AG04449 (cell line): ENCODE measurements around the gene TCF19.

Source experiments
- CTCF ChIA-PET: fragments of 350-600 bp; formaldehyde crosslinking; extraction: SDS; loops from one replicate; lab custom pipeline; 2021; ENCODE audit warnings: antibody characterized with exemption; lab: Yijun Ruan, JAX
- POLR2A ChIA-PET: fragments of 400-600, 350-600 bp; formaldehyde crosslinking; extraction: SDS; loops from one replicate; lab custom pipeline; 2020; ENCODE audit warnings: antibody characterized with exemption, inconsistent platforms; lab: Yijun Ruan, JAX
- DNase-seq: peaks from one replicate; pipeline ENCODE4 v3.0.0-alpha.2; 2010; ENCODE audit warnings: low read depth, low spot score
- H3K4me3 ChIP-seq: 2 replicates; pipeline ENCODE4 v1.5.1; 2011; ENCODE audit warnings: low read depth, mild to moderate bottlenecking, control low read depth, low read length
- TF ChIP-seq, protein P1 (sequence below): IDR thresholded peaks from one replicate; pipeline ENCODE4 v1.5.1; 2011; ENCODE audit warnings: mild to moderate bottlenecking, moderate library complexity, low read length, control low read depth, inconsistent platforms; ENCODE audit not compliant: insufficient read depth; ENCODE audit errors: missing control alignments

TCF19 gene

DNA sequence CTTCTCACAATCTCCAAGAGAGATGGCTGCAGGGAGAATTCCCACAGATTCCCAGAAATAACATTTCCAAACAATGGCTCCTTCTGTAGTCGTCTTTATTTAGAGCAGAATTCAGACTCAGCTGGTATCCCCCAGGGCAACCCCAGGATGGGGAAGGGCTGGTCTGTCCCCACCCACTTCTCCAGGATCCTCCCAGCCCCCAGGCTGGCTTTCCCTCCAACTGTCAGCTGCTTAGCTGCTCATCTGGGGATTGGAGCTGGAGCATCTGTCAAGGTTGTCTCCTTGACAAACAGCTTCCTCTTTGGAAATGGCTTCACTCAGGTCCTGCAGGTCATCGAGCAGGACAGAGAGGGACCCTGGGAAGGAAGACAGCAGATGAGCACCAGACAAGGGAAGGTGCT lies 16.0 kb upstream of the TCF19 start:
- H3K4me3 ChIP-seq: no peak overlapping the region
- CTCF ChIA-PET: interaction anchor here (1.3 to 26.1 kb wide), 6 partner anchors 13 to 227 kb away, joined by 3 to 505 read pairs (median 6); partner anchors contain the start of genes CCHCR1 and TCF19
- DNase-seq: no peak
- TF ChIP-seq, protein P1, sequence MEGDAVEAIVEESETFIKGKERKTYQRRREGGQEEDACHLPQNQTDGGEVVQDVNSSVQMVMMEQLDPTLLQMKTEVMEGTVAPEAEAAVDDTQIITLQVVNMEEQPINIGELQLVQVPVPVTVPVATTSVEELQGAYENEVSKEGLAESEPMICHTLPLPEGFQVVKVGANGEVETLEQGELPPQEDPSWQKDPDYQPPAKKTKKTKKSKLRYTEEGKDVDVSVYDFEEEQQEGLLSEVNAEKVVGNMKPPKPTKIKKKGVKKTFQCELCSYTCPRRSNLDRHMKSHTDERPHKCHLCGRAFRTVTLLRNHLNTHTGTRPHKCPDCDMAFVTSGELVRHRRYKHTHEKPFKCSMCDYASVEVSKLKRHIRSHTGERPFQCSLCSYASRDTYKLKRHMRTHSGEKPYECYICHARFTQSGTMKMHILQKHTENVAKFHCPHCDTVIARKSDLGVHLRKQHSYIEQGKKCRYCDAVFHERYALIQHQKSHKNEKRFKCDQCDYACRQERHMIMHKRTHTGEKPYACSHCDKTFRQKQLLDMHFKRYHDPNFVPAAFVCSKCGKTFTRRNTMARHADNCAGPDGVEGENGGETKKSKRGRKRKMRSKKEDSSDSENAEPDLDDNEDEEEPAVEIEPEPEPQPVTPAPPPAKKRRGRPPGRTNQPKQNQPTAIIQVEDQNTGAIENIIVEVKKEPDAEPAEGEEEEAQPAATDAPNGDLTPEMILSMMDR: no peak
- POLR2A ChIA-PET: interaction anchor here (1.5 kb wide), 1 partner anchor 16 kb away, joined by 5 read pairs; the partner anchor contains the start of gene TCF19

DNA sequence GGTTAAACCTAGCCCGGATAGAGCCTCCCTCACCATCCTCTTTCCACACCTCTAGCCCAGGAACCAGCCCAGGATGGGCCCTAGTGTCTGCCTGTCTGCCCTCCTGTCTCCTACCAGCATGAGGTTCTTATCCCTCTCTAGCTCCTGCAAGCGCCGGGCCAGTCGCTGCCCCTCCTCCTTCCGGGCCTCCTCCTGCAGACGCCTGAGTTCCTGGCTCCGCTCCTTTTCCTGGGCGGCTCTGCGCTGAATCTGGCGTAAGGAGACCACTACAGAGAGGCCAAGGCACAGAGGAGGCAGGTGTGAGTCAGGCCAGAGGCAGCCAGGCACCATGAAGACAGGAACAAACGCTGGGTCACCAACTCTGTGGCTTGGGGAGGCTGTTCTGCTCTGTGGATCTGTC lies 15.2 kb upstream of the TCF19 start:
- TF ChIP-seq, protein P1: no peak
- no peak overlapping the region for H3K4me3 ChIP-seq
- CTCF ChIA-PET: interaction anchor here (1.4 to 26.1 kb wide), 6 partner anchors 10 to 227 kb away, joined by 3 to 505 read pairs (median 13); partner anchors contain the start of genes CCHCR1 and TCF19
- no peak for DNase-seq
- POLR2A ChIA-PET: no interaction called here

DNA sequence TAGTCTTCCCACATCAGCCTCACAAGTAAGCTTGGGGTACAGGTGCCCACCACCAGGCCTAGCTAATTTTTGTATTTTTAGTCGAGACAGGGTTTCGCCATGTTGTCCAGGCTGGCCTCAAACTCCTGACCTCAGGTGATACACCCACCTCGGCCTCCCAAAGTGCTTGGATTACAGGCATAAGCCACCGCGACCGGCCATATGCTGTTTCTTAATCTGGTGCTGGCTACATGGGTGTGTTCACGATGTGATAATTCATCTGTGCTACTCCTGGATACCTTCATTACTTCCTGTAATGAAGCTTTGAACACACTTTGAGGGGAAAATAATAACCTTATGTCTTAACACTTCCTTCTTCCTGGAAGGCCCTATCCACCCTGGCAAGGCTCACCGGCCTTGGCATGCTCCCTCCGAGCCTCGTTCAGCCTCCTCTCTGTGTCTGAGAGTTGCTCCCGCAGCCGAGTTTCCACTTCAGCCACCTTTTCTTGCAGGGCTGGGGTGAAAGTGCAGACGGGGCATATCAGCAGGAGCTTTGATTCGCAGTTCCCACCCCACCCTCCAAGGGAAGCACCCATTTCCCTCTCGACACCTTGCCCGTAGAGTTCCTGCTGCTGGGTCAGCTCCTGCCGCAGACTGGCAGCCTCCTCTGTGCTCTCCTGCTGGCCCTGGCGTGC lies 14.0 kb upstream of the TCF19 start:
- ChIA-PET CTCF (interaction anchor here (1.3 to 26.1 kb wide), 5 partner anchors 8 to 223 kb away, joined by 5 to 505 read pairs (median 17); no protein-coding TSS in a partner anchor), POLR2A (interaction anchor here (1.8 kb wide), 1 partner anchor 14 kb away, joined by 8 read pairs; the partner anchor contains the start of genes CCHCR1 and TCF19)
- TF ChIP-seq, protein P1: no peak
- H3K4me3 ChIP-seq: no peak overlapping the region
- DNase-seq: no peak

DNA sequence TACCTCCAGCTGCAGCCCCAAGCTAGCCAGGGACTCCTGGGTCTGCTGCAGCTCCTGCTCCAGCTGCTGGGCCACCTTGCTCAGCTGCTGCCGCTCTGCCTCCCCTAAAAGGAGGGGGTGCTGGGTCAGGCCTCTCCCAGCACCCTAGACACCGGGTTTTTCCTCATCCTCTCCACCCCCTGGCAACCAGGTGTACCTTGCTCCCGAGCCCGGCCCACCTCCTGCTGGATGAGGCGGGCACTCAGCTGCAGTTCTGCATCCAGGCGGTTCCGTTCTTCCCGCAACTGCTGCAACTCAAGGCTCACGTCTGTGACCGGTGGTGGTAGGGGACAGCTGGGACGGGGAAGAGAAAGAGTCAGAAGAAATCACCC lies 13.4 kb upstream of the TCF19 start:
- no peak for DNase-seq
- no peak overlapping the region for H3K4me3 ChIP-seq
- ChIA-PET POLR2A (interaction anchor here (1.8 kb wide), 1 partner anchor 13 kb away, joined by 8 read pairs; the partner anchor contains the start of genes CCHCR1 and TCF19), CTCF (interaction anchor here (1.3 to 26.1 kb wide), 3 partner anchors 12 to 222 kb away, joined by 5 to 505 read pairs (median 17); no protein-coding TSS in a partner anchor)
- TF ChIP-seq, protein P1: no peak

DNA sequence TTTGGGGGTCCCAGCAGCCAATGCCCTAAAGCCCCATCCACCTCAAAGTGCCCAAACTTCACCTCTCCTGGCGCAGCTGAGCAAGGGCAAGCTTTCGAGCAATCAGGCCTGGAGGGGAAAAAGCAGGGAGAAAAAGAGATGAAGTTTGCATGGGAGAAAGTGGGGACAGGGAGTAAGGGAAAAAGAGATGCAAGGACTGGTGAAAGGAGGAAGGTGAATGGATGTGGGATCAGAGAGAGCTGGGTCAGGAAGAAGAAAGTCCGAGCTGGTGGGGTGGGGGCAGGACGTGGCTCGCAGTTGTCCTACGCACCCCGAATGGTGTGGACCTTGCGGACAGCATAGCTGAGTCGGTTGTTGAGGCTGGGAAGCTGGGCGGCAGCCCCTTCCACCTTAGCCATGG lies 13.0 kb upstream of the TCF19 start:
- DNase-seq: no peak
- TF ChIP-seq, protein P1: no peak
- CTCF ChIA-PET: interaction anchor here (1.3 to 26.1 kb wide), 3 partner anchors 11 to 222 kb away, joined by 5 to 505 read pairs (median 17); no protein-coding TSS in a partner anchor
- no peak overlapping the region for H3K4me3 ChIP-seq
- POLR2A ChIA-PET: interaction anchor here (1.8 kb wide), 1 partner anchor 13 kb away, joined by 8 read pairs; the partner anchor contains the start of genes CCHCR1 and TCF19
